ENCODE data around the gene SAMD10. TPM values are rescaled to one million over a fixed set of nuclear protein-coding genes. Genes with fewer than 3 reads are reported as not detected.
A peak's percentile ranks its signal among the peaks of the same experiment; 100 is the strongest.

SAMD10 gene
- total and polyA plus RNA-seq, 2 of the 8 experiments (the other 6 are each of a cell fraction or from before 2014, with no cell fraction given): 3.0 to 5.2 TPM

DNA sequence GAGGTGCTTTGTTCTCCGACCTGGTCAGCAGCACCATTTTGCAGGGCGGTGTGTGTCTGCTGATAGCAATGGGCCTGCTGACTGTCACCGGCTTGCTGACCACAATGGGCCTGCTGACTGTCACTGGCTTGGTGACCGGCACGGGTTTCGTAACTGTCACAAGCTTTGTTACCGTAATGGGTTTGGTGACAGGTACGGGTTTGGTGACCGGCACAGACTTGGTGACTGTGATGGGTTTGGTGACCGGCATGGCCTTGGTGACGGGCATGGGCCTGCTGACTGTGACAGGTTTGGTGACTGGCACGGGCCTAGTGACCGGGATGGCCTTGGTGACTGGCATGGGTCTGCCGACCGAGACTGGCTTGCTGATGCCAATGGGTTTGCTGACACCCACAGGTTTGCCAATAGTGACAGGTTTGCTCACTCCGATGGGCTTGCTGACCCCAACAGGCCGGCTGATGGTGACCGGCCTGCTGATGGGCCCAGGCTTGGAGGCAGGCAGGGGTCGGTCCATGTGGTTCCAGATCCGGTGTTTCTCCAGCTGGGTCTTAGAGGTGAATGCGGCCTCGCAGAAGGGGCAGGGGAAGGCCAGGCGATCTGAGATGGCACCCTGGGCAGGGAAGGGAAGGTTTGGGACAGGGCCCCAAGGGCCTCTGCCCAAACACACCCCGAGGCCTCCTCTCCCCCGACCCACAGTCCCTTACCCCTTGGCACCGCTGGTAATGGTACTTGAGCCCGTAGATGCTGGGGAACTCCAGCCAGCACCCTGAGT lies 13.1 kb downstream of the SAMD10 start:
- peaks cover 0 to 6% (median 2%) of the 10 kb centered on the region in 4 experiments; a peak in 2 of 7 replicates for H3K27me3 ChIP-seq (replicated peaks in 1 of 4; ENCODE audit: control insufficient read depth in 3 of 4, extremely low read depth in 1 of 4, insufficient read depth in 3 of 4, low read length in 3 of 4)
- H3K14ac ChIP-seq (ENCODE audit: insufficient read length): no peak overlapping the region
- peaks cover 22 to 58% (median 47%) of the 10 kb centered on the region in 4 experiments for H3K36me3 ChIP-seq (ENCODE audit: control insufficient read depth in 2 of 4, insufficient read depth in 4 of 4, low read length in 3 of 4)
- no peak overlapping the region for H4K91ac ChIP-seq (replicated peaks; ENCODE audit: insufficient read length, low read length)
- no peak overlapping the region for H2BK12ac ChIP-seq (ENCODE audit: low read depth, low read length)
- POLR2A ChIA-PET (ENCODE audit: partially characterized antibody): interaction anchor here (1.2 to 2.6 kb wide), 2 partner anchors 11 to 14 kb away, joined by 3 to 9 read pairs; no protein-coding TSS in a partner anchor
- H2BK5ac ChIP-seq (ENCODE audit: low read depth, low read length): no peak overlapping the region
- no peak for DNase-seq (ENCODE audit: low read depth in 1 of 2, low spot score in 2 of 2)
- no peak overlapping the region for H2AFZ ChIP-seq (ENCODE audit: low read length)
- no peak overlapping the region for H3K56ac ChIP-seq (replicated peaks; ENCODE audit: insufficient read length, low read depth, low read length)
- no peak overlapping the region for H4K8ac ChIP-seq (ENCODE audit: extremely low read depth, insufficient read depth, low read length)
- no peak overlapping the region for H3K23ac ChIP-seq (ENCODE audit: insufficient read length)
- H3K18ac ChIP-seq (ENCODE audit: extremely low read depth, low read length): no peak overlapping the region
- H3K9me3 ChIP-seq (ENCODE audit: insufficient read depth in 2 of 2, low read depth in 1 of 2, low read length in 1 of 2): peaks cover 42 to 53% of the 10 kb centered on the region in 2 experiments
- peaks cover 7% of the 10 kb centered on the region; the same call in 1 of the 2 replicates for H3K23me2 ChIP-seq (ENCODE audit: low read depth, low read length)
- peaks cover 0 to 2% of the 10 kb centered on the region in 2 experiments for H4K20me1 ChIP-seq (replicated peaks in 1 of 2; ENCODE audit: control insufficient read depth in 1 of 2, insufficient read depth in 2 of 2, low read length in 2 of 2)
- H2AK5ac ChIP-seq (ENCODE audit: low read depth, low read length): no peak overlapping the region
- H2BK20ac ChIP-seq (ENCODE audit: low read length): no peak overlapping the region
- H3K79me1 ChIP-seq (ENCODE audit: low read depth, low read length): peaks cover 4% of the 10 kb centered on the region
- H3K4ac ChIP-seq (replicated peaks; ENCODE audit: insufficient read length, low read depth, low read length): no peak overlapping the region
- H3K4me1 ChIP-seq (replicated peaks in 1 of 4; ENCODE audit: control insufficient read depth in 3 of 4, insufficient read depth in 4 of 4, low read length in 3 of 4): peaks cover 0 to 13% (median 5%) of the 10 kb centered on the region in 4 experiments; a peak in 5 of 7 replicates
- H3K4me2 ChIP-seq (ENCODE audit: insufficient read depth in 1 of 2, low read depth in 2 of 2, low read length in 2 of 2): no peak overlapping the region
- H4K5ac ChIP-seq (ENCODE audit: insufficient read length, low read depth, low read length): no peak overlapping the region
- CTCF ChIA-PET (ENCODE audit: partially characterized antibody): no interaction called here
- H2BK15ac ChIP-seq (ENCODE audit: low read length): no peak overlapping the region
- H3K27ac ChIP-seq (ENCODE audit: low read depth, low read length): no peak overlapping the region
- no peak overlapping the region for H2BK120ac ChIP-seq (replicated peaks; ENCODE audit: low read depth, low read length)
- peak overlapping the region in 1 of 4 experiments; percentile 21; a peak in 1 of 8 replicates for H3K4me3 ChIP-seq (ENCODE audit: extremely low read depth in 1 of 4, insufficient read depth in 2 of 4, low read depth in 3 of 4, low read length in 4 of 4)
- H3K79me2 ChIP-seq (ENCODE audit: control insufficient read depth in 1 of 2, insufficient read depth in 2 of 2, low read length in 2 of 2): no peaks in the 10 kb centered on the region; a peak in 1 of 4 replicates
- FAIRE-seq: no peak
- 96% methylated on average over 27 of the region's 27 CpGs; no CpG with 5 or more reads in 1 of the 2 experiments for WGBS, 2 experiments (ENCODE audit: extremely low coverage in 1 of 2, insufficient coverage in 1 of 2, insufficient read length in 1 of 2, insufficient replicate concordance in 2 of 2, low coverage in 1 of 2, low lambda C conversion rate in 2 of 2, missing lambda C conversion rate in 1 of 2)
- no peak overlapping the region for H3K9ac ChIP-seq (replicated peaks in 1 of 4; ENCODE audit: extremely low read depth in 1 of 4, low read depth in 3 of 4, low read length in 3 of 4)
- TF ChIP-seq TAF7 (optimal IDR thresholded peaks at IDR 0.05; ENCODE audit: borderline replicate concordance, low read depth, low read length) (no peak), PHF8 (conservative IDR thresholded peaks at IDR 0.05; ENCODE audit: low read depth, low read length) (no peak), TAF1 (IDR thresholded peaks at IDR 0.05; ENCODE audit: low read depth, low read length) (no peak), SP1 (IDR thresholded peaks at IDR 0.05; ENCODE audit: low read depth, low read length) (no peak), CBX5 (IDR thresholded peaks at IDR 0.05; ENCODE audit: low read depth, low read length) (no peak), KDM5A (IDR thresholded peaks at IDR 0.05; ENCODE audit: low read length) (no peak), CHD1 (IDR thresholded peaks at IDR 0.05; ENCODE audit: low read depth, low read length) (no peak), CHD2 (IDR thresholded peaks at IDR 0.05; ENCODE audit: low read length) (no peak), SIN3A (conservative IDR thresholded peaks at IDR 0.05 in 1 of 2, IDR thresholded peaks at IDR 0.05 in 1 of 2; ENCODE audit: low read depth in 1 of 2, low read length in 2 of 2) (no peak), TCF12 (IDR thresholded peaks at IDR 0.05; ENCODE audit: low read depth, low read length) (no peak), HDAC6 (IDR thresholded peaks at IDR 0.05; ENCODE audit: low read depth, low read length) (no peak), SP4 (IDR thresholded peaks at IDR 0.05; ENCODE audit: low read length) (no peak), POLR2A (IDR thresholded peaks at IDR 0.05; ENCODE audit: control extremely low read depth in 1 of 2, low read depth in 2 of 2, low read length in 2 of 2) (no peak)
- TF ChIP-seq, protein P1, sequence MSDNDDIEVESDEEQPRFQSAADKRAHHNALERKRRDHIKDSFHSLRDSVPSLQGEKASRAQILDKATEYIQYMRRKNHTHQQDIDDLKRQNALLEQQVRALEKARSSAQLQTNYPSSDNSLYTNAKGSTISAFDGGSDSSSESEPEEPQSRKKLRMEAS (IDR thresholded peaks at IDR 0.05): no peak

Measured in H1 (cell line).